Activated T-cell treated with anti-CD3 and anti-CD28 coated beads for 4 hours (primary cell): ENCODE data around the gene SHC2.

ENCODE experiments used
- DNase-seq: peaks from one replicate; pipeline ENCODE4 v3.0.0-alpha.2; 2020

SHC2 gene

GRCh38 chr19:369256-369655 is 91.6 kb downstream of the SHC2 start:
- no peak for DNase-seq

DNA sequence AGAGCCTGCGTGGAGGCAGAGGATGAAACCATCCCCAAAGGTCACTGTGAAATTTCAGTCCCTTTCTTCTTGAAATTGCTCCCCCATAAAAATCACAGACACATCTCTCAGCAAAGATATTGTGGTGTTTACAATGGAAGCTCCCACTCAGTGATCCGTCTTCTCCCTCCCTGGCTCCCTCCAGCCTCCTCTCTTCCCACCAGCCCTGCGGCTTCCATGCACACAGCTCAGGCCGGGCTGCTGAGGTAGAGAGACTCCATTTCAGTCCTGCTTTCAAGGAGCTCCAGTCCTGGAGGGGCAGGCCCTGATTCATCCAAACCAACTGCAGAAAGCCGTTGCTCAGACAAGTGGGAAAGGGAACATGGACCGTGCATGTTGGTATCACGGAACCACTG is 92.2 kb downstream of the SHC2 start:
- no peak for DNase-seq

DNA sequence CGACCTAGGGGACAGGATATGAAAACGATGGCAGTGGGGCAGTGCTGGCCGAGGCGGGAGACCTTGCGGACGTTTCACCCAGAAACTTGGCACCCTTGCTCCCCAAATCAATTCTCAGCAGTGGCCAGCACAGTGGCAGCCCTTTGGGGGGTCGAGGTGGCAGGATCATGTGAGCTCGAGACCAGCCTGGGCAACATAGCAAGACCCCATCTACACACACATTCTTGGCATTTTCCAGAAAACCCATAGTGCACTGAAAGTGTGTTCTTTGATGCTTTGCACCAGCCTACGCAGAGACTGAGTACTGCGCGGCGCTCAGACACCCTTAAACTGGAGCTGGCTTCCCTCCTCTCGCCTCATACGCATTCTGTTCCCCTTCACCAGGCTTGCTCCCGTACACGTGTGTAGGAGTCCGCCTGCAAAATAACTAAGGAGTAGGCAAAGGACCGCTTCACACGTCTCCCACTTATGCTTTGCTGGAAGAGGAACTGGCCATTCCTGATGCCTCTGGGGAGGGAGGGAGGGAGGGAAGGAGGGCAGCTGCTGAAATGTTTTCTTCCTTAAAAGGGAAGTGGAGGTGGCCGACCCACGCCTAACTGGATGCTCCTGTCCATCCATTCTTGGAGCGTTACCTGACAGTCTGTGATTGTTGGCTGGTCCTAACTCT is 92.7 kb downstream of the SHC2 start:
- no peak for DNase-seq

DNA sequence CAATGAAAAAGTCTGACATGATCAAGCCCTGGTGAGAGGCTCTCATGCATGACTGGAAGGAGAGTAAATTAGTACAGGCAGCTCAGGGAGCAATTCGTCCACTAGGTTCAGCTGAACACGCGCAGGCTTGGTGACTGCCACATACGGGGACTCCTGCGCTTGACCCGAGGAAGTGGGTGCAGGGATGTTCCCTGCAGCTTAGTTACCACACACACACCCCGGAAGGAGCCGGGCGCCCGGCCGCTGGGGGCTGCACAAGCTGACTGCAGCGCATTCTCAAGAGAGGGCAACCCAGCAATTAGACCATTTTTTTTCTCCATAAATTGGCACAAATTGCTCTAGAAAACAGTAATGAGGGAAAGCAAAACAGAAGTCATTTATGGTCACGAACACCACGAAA is 93.3 kb downstream of the SHC2 start:
- DNase-seq = no peak

DNA sequence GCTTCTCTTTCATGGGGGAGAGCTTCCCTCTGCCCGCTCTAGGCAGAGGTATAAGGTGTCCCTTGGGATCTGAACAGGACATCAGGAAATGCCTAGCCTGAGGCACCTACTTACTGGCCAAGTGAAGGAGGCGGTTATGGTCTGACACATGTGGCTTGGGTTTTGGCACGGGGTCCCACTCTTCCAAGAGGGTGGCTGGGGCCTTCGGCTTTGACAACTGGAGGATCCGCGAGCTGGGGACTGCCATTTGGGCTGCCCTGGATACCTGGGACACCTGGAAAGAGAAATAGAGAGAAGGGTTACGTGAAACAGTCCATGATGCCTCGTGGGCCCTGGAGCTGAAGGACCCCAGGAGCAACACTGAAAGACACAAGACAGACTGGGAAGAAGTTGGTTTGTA is 93.9 kb downstream of the SHC2 start:
- no peak for DNase-seq
